Smooth muscle cell (in vitro differentiated cells): ENCODE results near the gene COBL. TPM values are rescaled to one million over a fixed set of nuclear protein-coding genes. Genes with fewer than 3 reads are reported as not detected.

Experiments used
- DNase-seq: peaks from one replicate; lab custom pipeline; 2025; ENCODE audit not compliant: unreplicated experiment; lab: John Stamatoyannopoulos, UW
- H2AFZ ChIP-seq: fragments of 200-600 bp; sonication (generic); 2 replicates; pipeline ENCODE4 v1.6.0; 2016; ENCODE audit warnings: antibody characterized with exemption, low read depth, mild to moderate bottlenecking
- H3F3A ChIP-seq: fragments of 200-600 bp; sonication (generic); 2 replicates; pipeline ENCODE4 v1.6.0; 2017; ENCODE audit warnings: antibody characterized with exemption, low read depth
- H3K27ac ChIP-seq: fragments of 200-600 bp; sonication (generic); 2 replicates; pipeline ENCODE4 v1.5.1; 2016; ENCODE audit warnings: low read depth, mild to moderate bottlenecking
- H3K27me3 ChIP-seq: fragments of 200-600 bp; sonication (generic); 2 replicates; pipeline ENCODE4 v1.6.1; 2016; ENCODE audit warnings: low read depth, mild to moderate bottlenecking
- H3K36me3 ChIP-seq: fragments of 200-600 bp; sonication (generic); 2 replicates; pipeline ENCODE4 v1.5.1; 2016; ENCODE audit warnings: low read depth
- H3K4me1 ChIP-seq: fragments of 200-600 bp; sonication (generic); 2 replicates; pipeline ENCODE4 v1.5.1; 2016; ENCODE audit warnings: low read depth
- H3K4me2 ChIP-seq: fragments of 200-600 bp; sonication (generic); 2 replicates; pipeline ENCODE4 v1.6.0; 2016; ENCODE audit warnings: mild to moderate bottlenecking
- H3K4me3 ChIP-seq: fragments of 200-600 bp; sonication (generic); 2 replicates; pipeline ENCODE4 v1.5.1; 2016; ENCODE audit warnings: mild to moderate bottlenecking
- H3K79me2 ChIP-seq: fragments of 200-600 bp; sonication (generic); 2 replicates; pipeline ENCODE4 v1.6.0; 2016; ENCODE audit warnings: low read depth, mild to moderate bottlenecking
- H3K9ac ChIP-seq: fragments of 200-600 bp; sonication (generic); 2 replicates; pipeline ENCODE4 v1.6.0; 2016; ENCODE audit warnings: low read depth
- H3K9me3 ChIP-seq: fragments of 200-600 bp; sonication (generic); replicated peaks from 2 replicates; pipeline ENCODE4 v1.5.1; 2016; ENCODE audit warnings: low read depth
- H4K20me1 ChIP-seq: fragments of 200-600 bp; sonication (generic); 2 replicates; pipeline ENCODE4 v1.6.0; 2016; ENCODE audit warnings: low read depth
- CTCF ChIP-seq: fragments of 200-600 bp; sonication (generic); IDR thresholded peaks from 2 replicates; pipeline ENCODE4 v1.5.1; 2017; ENCODE audit warnings: borderline replicate concordance, mild to moderate bottlenecking, antibody characterized with exemption; ENCODE audit not compliant: insufficient read depth, poor library complexity, severe bottlenecking
- WGBS: methylation state at CpG from one replicate; pipeline ENCODE4 v1.1.7; 2016; ENCODE audit warnings: low lambda C conversion rate; 5-methylcytosine and 5-hydroxymethylcytosine counted together
- polyA plus RNA-seq: library from polyadenylated mRNA; unstranded; fragments of >200 nt; fragmentation: Nextera tagmentation; extraction: Ambion mirVana; gene quantifications from 2 replicates; pipeline ENCODE4 v1.2.1, GENCODE V29; 2016
- total RNA-seq: library from RNA; depleted of rRNA; stranded (reverse); fragments of >200 nt; gene quantifications from 2 replicates; pipeline ENCODE4 v1.2.3, GENCODE V29; 2014

The COBL gene
- total and polyA plus RNA-seq, 2 experiments from 2014 or later, result 0.47 to 2.8 TPM

- Histone ChIP-seq H3K27ac (no peak overlapping the region), H3F3A (peaks cover 4% of the 10 kb centered on the region), H3K4me3 (no peak overlapping the region), H3K4me2 (no peak overlapping the region), H3K36me3 (no peaks in the 10 kb centered on the region), H4K20me1 (no peaks in the 10 kb centered on the region), H2AFZ (no peak overlapping the region), H3K9me3 (no peaks in the 10 kb centered on the region), H3K4me1 (peaks cover 5% of the 10 kb centered on the region), H3K27me3 (no peaks in the 10 kb centered on the region), H3K9ac (no peak overlapping the region), H3K79me2 (no peaks in the 10 kb centered on the region)
- 80% methylated on average over 1 of the region's 1 CpG for WGBS
- TF ChIP-seq CTCF, result no peak
- no peak for DNase-seq
These were observed 339.2 kb downstream of the COBL start for GRCh38 chr7:50977421-50977820.

- Histone ChIP-seq H3K4me1 (peaks cover 5% of the 10 kb centered on the region), H3K4me2 (no peak overlapping the region), H3K79me2 (no peaks in the 10 kb centered on the region), H3K9me3 (no peaks in the 10 kb centered on the region), H3K9ac (no peak overlapping the region), H3K27me3 (no peaks in the 10 kb centered on the region), H3K27ac (no peak overlapping the region), H4K20me1 (no peaks in the 10 kb centered on the region), H3K4me3 (no peak overlapping the region), H3F3A (peaks cover 4% of the 10 kb centered on the region), H2AFZ (no peak overlapping the region), H3K36me3 (no peaks in the 10 kb centered on the region)
- WGBS, result 96% methylated on average over 4 of the region's 4 CpGs
- no peak for TF ChIP-seq CTCF
- no peak for DNase-seq
These were observed 340.5 kb downstream of the COBL start for GRCh38 chr7:50976064-50976463.

GRCh38 chr7:50974240-50974639 is 342.4 kb downstream of the COBL start:
- Histone ChIP-seq H3K79me2 (no peaks in the 10 kb centered on the region), H2AFZ (no peak overlapping the region), H3K9me3 (no peaks in the 10 kb centered on the region), H3K36me3 (no peaks in the 10 kb centered on the region), H3K4me2 (no peak overlapping the region), H3K4me1 (no peaks in the 10 kb centered on the region), H4K20me1 (no peaks in the 10 kb centered on the region), H3K27me3 (no peaks in the 10 kb centered on the region), H3F3A (peaks cover under 1% of the 10 kb centered on the region), H3K27ac (no peak overlapping the region), H3K9ac (no peak overlapping the region), H3K4me3 (no peak overlapping the region)
- no peak for TF ChIP-seq CTCF
- DNase-seq, result no peak
- WGBS, result 75% methylated on average over 5 of the region's 5 CpGs

GRCh38 chr7:50973814-50974213 is 342.8 kb downstream of the COBL start:
- no peaks in the 10 kb centered on the region for H3K9me3 ChIP-seq
- H3K9ac ChIP-seq, result no peak overlapping the region
- no peak for DNase-seq
- H4K20me1 ChIP-seq, result no peaks in the 10 kb centered on the region
- H3K4me1 ChIP-seq, result no peaks in the 10 kb centered on the region
- no peaks in the 10 kb centered on the region for H3F3A ChIP-seq
- H3K36me3 ChIP-seq, result no peaks in the 10 kb centered on the region
- WGBS, result 98% methylated on average over 6 of the region's 6 CpGs
- H3K27me3 ChIP-seq, result no peaks in the 10 kb centered on the region
- no peak overlapping the region for H2AFZ ChIP-seq
- TF ChIP-seq CTCF, result no peak
- H3K4me2 ChIP-seq, result no peak overlapping the region
- no peaks in the 10 kb centered on the region for H3K79me2 ChIP-seq
- no peak overlapping the region for H3K4me3 ChIP-seq
- no peak overlapping the region for H3K27ac ChIP-seq
